Upper lobe of left lung (tissue), 6 donors: Measurements from ENCODE around the gene TNKS1BP1. TPM values are rescaled to one million over a fixed set of nuclear protein-coding genes. Genes with fewer than 3 reads are reported as not detected.

Experiments used
- ATAC-seq, 2 donors: fragments of 200-7000 bp; cut with Tn5 transposase; one replicate each; pipeline ENCODE4 v1.9.1; 2022; ENCODE audit warnings: mild to moderate bottlenecking in 2 of 2, moderate library complexity in 2 of 2; ENCODE audit not compliant: low FRiP score in 2 of 2
- DNase-seq, 2 donors: peaks; one replicate each; pipeline ENCODE4 v3.0.0-alpha.2; 2019 to 2020
- H3K27ac ChIP-seq, 4 donors: fragments of 200-600 bp; sonication (generic); one replicate each; pipeline ENCODE4 v1.5.1; 2016 to 2019
- H3K27me3 ChIP-seq, 4 donors: fragments of 200-600 bp; sonication (generic); one replicate each; pipeline ENCODE4 v1.5.1; 2017 to 2019
- H3K36me3 ChIP-seq, 4 donors: fragments of 200-600 bp; sonication (generic); one replicate each; pipeline ENCODE4 v1.5.1; 2016 to 2019
- H3K4me1 ChIP-seq, 4 donors: fragments of 200-600 bp; sonication (generic); one replicate each; pipeline ENCODE4 v1.5.1; 2018 to 2019
- H3K4me3 ChIP-seq, 4 donors: fragments of 200-600 bp; sonication (generic); one replicate each; pipeline ENCODE4 v1.5.1; 2017 to 2019; ENCODE audit warnings: mild to moderate bottlenecking in 2 of 4, moderate library complexity in 1 of 4
- H3K9me3 ChIP-seq, 4 donors: fragments of 200-600 bp; sonication (generic); one replicate each; pipeline ENCODE4 v1.5.1; 2018 to 2019
- CTCF ChIP-seq, 6 experiments: fragments of 450-650 bp in 4 of 6; fragments of 200-600 bp in 2 of 6; sonication (generic) in 2 of 6; IDR thresholded peaks; one replicate each; pipeline ENCODE4 v1.5.1; 2016 to 2019; ENCODE audit warnings: antibody characterized with exemption in 6 of 6
- EP300 ChIP-seq, 4 donors: sonication (generic); formaldehyde crosslinking; IDR thresholded peaks; one replicate each; pipeline ENCODE4 v1.5.1; 2017; ENCODE audit warnings: antibody characterized with exemption in 4 of 4, control low read depth in 2 of 4
- POLR2A ChIP-seq, 4 donors: fragments of 450-650 bp; IDR thresholded peaks; one replicate each; pipeline ENCODE4 v1.5.1; 2016 to 2017; ENCODE audit warnings: antibody characterized with exemption in 4 of 4, mild to moderate bottlenecking in 2 of 4
- POLR2AphosphoS5 ChIP-seq, 2 donors: sonication (generic); formaldehyde crosslinking; IDR thresholded peaks; one replicate each; pipeline ENCODE4 v1.5.1; 2017; ENCODE audit warnings: antibody characterized with exemption in 2 of 2
- WGBS, 2 donors: methylation state at CpG; one replicate each; pipeline ENCODE4 v1.1.5; 2017 to 2018; 5-methylcytosine and 5-hydroxymethylcytosine counted together
- total RNA-seq, 6 donors: library from RNA; depleted of rRNA in 4 of 6; stranded (reverse); fragments of >200 nt in 4 of 6; gene quantifications; one replicate each; pipeline versions ENCODE4 v1.1.0 to v1.2.1, GENCODE V29; 2016 to 2021
- donor health status: DM: no; HTN: no; CAD: no; lungs with moderate emphysema.
- donor health status: DM: no; HTN: yes; CAD: no; lungs with severe emphysema.

Gene TNKS1BP1
- total RNA-seq, 6 donors from 2014 or later: 120 to 322 (median 184) TPM

GRCh38 chr11:57368845-57369232 is 44.1 kb upstream of the TNKS1BP1 start:
- TF ChIP-seq CTCF (IDR thresholded peaks at IDR 0.05): no peak
- TF ChIP-seq POLR2A (IDR thresholded peaks at IDR 0.05): no peak
- TF ChIP-seq EP300 (IDR thresholded peaks at IDR 0.05): no peak
- TF ChIP-seq POLR2AphosphoS5 (IDR thresholded peaks at IDR 0.05): no peak
- no peaks in the 10 kb centered on the region for H3K27me3 ChIP-seq
- DNase-seq (no peak), ATAC-seq (no peak)
- peaks cover 0 to 8% (median 2%) of the 10 kb centered on the region in 4 donors for H3K4me1 ChIP-seq
- H3K4me3 ChIP-seq: no peak overlapping the region
- no peaks in the 10 kb centered on the region for H3K36me3 ChIP-seq
- no peak overlapping the region for H3K27ac ChIP-seq
- no peaks in the 10 kb centered on the region for H3K9me3 ChIP-seq
- WGBS, 2 donors: 61 to 63% methylated on average over 5 of the region's 5 CpGs

DNA sequence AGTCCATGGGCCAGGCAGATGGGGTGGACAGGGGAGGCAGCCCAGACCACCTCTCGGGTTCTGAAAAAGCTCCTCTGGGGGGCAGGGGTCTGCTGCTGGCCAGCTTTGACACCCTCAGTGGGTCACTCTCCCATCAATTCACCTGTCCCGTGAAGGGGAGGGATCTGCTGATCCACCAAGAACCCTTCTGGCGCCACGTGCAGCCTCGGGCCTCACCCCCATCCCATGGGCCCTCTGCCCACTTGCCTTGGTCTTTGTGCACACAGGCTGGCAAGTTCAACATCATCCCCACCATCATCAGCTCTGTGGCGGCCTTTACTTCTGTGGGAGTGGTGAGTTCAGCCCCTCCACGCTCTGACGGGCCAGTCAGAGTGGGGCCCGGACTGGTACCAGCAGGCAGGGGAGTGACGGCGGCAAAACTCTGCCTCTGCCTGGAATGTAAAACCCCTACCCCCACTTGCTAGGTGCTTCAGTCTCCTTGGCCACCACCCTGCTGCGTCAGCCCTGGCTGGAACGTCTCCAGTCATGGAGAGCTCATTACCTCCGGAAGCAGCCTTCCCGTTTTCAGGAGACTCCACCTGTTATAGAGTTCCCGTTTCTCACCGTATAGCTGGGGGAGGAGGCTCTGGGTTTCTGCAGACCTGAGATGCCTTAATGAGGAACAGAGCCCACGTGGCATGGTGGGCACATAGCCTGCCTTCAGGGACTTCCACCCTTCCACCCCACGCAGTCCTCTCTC is 43.5 kb upstream of the TNKS1BP1 start:
- no peaks in the 10 kb centered on the region for H3K9me3 ChIP-seq
- no peaks in the 10 kb centered on the region for H3K36me3 ChIP-seq
- no peaks in the 10 kb centered on the region for H3K27me3 ChIP-seq
- H3K4me3 ChIP-seq: no peak overlapping the region
- DNase-seq (peak; percentile 58 to 76), ATAC-seq (peak; percentile 44 to 73)
- TF ChIP-seq POLR2AphosphoS5 (IDR thresholded peaks at IDR 0.05) (no peak), EP300 (IDR thresholded peaks at IDR 0.05) (no peak), CTCF (IDR thresholded peaks at IDR 0.05) (no peak), POLR2A (IDR thresholded peaks at IDR 0.05) (no peak)
- H3K4me1 ChIP-seq: peaks cover 0 to 8% (median 2%) of the 10 kb centered on the region in 4 donors
- WGBS, 2 donors: 29 to 58% methylated on average over 9 to 16 of the region's 19 CpGs
- no peak overlapping the region for H3K27ac ChIP-seq

GRCh38 chr11:57364851-57365660 is 40.3 kb upstream of the TNKS1BP1 start:
- ATAC-seq: no peak
- Histone ChIP-seq H3K4me3 (no peak overlapping the region), H3K4me1 (peaks cover 0 to 8% (median 2%) of the 10 kb centered on the region in 4 donors), H3K27ac (no peak overlapping the region), H3K36me3 (no peaks in the 10 kb centered on the region), H3K9me3 (no peaks in the 10 kb centered on the region), H3K27me3 (no peaks in the 10 kb centered on the region)
- no peak for TF ChIP-seq POLR2AphosphoS5 (IDR thresholded peaks at IDR 0.05)
- TF ChIP-seq EP300 (IDR thresholded peaks at IDR 0.05): no peak
- no peak for DNase-seq
- 71 to 80% methylated on average over 9 of the region's 9 CpGs for WGBS, 2 donors

DNA sequence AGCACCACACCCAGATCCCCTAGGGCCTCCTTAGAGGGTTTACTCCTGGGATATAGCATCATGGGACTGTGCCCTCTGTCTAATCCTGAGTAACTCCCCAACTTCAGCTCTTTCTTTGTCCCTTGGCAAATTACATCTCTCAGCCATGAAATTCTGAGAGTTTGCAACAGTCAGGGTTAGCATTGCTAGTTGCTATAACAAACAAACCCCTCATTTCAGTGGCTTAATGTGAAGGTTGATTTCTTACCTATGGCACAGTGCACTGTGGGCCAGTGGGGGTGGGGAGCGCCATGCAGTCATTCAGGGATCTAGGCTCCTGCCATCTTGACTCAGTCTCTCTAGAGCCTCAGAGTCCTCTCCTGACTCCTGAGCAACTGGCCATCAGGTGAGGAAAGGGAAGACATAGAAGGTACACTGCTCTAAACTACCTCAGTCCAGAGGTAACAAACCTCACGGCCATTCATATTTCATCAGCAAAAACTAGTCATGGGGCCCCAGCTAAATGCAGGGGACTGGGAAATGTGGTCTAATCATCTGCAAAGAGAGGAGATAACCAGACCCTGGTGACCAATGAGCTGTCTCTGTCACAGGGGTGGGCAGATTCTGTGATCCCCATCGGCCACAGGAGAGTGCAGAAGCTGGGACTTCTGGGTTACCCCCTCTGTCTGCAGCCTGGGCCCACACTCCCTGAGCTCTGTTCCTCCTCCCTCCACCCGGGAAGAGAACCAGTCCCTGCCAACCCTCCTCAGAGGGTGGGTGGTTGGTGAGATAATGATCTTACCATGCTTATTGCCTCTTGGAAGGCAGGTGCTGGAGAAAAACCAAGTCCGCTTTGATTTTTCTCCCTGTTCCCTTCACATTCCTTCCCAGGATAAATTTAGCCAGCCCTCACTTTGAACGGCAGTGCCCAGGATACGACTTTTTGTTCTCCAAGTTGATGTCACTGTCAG is 38.7 kb upstream of the TNKS1BP1 start:
- Histone ChIP-seq H3K36me3 (no peaks in the 10 kb centered on the region), H3K27me3 (no peaks in the 10 kb centered on the region), H3K9me3 (no peaks in the 10 kb centered on the region), H3K4me1 (peaks cover 0 to 4% (median 0%) of the 10 kb centered on the region in 4 donors), H3K27ac (no peak overlapping the region), H3K4me3 (no peak overlapping the region)
- no peak for DNase-seq
- ATAC-seq: no peak
- TF ChIP-seq POLR2AphosphoS5 (IDR thresholded peaks at IDR 0.05): no peak
- no peak for TF ChIP-seq POLR2A (IDR thresholded peaks at IDR 0.05)
- no peak for TF ChIP-seq EP300 (IDR thresholded peaks at IDR 0.05)
- TF ChIP-seq CTCF (IDR thresholded peaks at IDR 0.05): no peak
- 70 to 75% methylated on average over 6 to 7 of the region's 7 CpGs for WGBS, 2 donors
